ENCODE data around the gene RPL21. TPM values are rescaled to one million over a fixed set of nuclear protein-coding genes. Genes with fewer than 3 reads are reported as not detected.
A peak's percentile ranks its signal among the peaks of the same experiment; 100 is the strongest.
"Not testable (repeated sequence)": the region's sequence is repeated elsewhere in the genome, so short reads cannot be mapped to it uniquely, and the experiment has no call there.

RPL21 gene
- total RNA-seq, 1 donor from 2014 or later = 2,072 TPM

GRCh38 chr13:27298849-27299248, 47.5 kb downstream of the RPL21 start:
- Mint-ChIP-seq H3K4me3 (no peak overlapping the region), H3K27ac (no peak overlapping the region), H3K27me3 (ENCODE audit: insufficient read depth, low read depth) (peaks cover 2% of the 10 kb centered on the region), H3K36me3 (no peaks in the 10 kb centered on the region), H3K4me1 (no peaks in the 10 kb centered on the region), H3K9me3 (no peaks in the 10 kb centered on the region)
- no peak overlapping the region for H3K27ac ChIP-seq
- H3K9me3 ChIP-seq (ENCODE audit: low read depth) = no peaks in the 10 kb centered on the region
- H3F3A ChIP-seq (ENCODE audit: low read depth) = no peaks in the 10 kb centered on the region
- H3K27me3 ChIP-seq = no peaks in the 10 kb centered on the region
- H2AFZ ChIP-seq (replicated peaks) = no peak overlapping the region
- TF ChIP-seq, protein P1, sequence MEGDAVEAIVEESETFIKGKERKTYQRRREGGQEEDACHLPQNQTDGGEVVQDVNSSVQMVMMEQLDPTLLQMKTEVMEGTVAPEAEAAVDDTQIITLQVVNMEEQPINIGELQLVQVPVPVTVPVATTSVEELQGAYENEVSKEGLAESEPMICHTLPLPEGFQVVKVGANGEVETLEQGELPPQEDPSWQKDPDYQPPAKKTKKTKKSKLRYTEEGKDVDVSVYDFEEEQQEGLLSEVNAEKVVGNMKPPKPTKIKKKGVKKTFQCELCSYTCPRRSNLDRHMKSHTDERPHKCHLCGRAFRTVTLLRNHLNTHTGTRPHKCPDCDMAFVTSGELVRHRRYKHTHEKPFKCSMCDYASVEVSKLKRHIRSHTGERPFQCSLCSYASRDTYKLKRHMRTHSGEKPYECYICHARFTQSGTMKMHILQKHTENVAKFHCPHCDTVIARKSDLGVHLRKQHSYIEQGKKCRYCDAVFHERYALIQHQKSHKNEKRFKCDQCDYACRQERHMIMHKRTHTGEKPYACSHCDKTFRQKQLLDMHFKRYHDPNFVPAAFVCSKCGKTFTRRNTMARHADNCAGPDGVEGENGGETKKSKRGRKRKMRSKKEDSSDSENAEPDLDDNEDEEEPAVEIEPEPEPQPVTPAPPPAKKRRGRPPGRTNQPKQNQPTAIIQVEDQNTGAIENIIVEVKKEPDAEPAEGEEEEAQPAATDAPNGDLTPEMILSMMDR (IDR thresholded peaks at IDR 0.05) = no peak
- no peak for TF ChIP-seq EZH2 (IDR thresholded peaks at IDR 0.05)
- no peak overlapping the region for H3K4me3 ChIP-seq
- H3K4me2 ChIP-seq = no peak overlapping the region
- H3K4me1 ChIP-seq = peaks cover 3% of the 10 kb centered on the region
- no peaks in the 10 kb centered on the region for H3K36me3 ChIP-seq
- DNase-seq (ENCODE audit: low spot score) = no peak
- no peaks in the 10 kb centered on the region for H4K20me1 ChIP-seq (ENCODE audit: low read depth)
- H3K9ac ChIP-seq = no peak overlapping the region
- no peaks in the 10 kb centered on the region for H3K79me2 ChIP-seq (ENCODE audit: low read depth)

- not testable (repeated sequence) for H3K4me3 ChIP-seq; H3K9me3 ChIP-seq (ENCODE audit: low read depth); H3K9ac ChIP-seq; DNase-seq (ENCODE audit: low spot score); H3K4me2 ChIP-seq; H2AFZ ChIP-seq (replicated peaks); H3K4me1 ChIP-seq; H3K9me3 Mint-ChIP-seq; H3K27me3 Mint-ChIP-seq (ENCODE audit: insufficient read depth, low read depth); H3K36me3 Mint-ChIP-seq; H3K4me3 Mint-ChIP-seq; H3K79me2 ChIP-seq (ENCODE audit: low read depth); H3K4me1 Mint-ChIP-seq; H3F3A ChIP-seq (ENCODE audit: low read depth); H3K27me3 ChIP-seq; H3K27ac ChIP-seq; H3K27ac Mint-ChIP-seq; H3K36me3 ChIP-seq; H4K20me1 ChIP-seq (ENCODE audit: low read depth)
Observed at GRCh38 chr13:27300406-27300805, 49.0 kb downstream of the RPL21 start.

- H3K4me3 ChIP-seq = no peak overlapping the region
Observed at GRCh38 chr13:27300941-27301586, 49.7 kb downstream of the RPL21 start.

DNA sequence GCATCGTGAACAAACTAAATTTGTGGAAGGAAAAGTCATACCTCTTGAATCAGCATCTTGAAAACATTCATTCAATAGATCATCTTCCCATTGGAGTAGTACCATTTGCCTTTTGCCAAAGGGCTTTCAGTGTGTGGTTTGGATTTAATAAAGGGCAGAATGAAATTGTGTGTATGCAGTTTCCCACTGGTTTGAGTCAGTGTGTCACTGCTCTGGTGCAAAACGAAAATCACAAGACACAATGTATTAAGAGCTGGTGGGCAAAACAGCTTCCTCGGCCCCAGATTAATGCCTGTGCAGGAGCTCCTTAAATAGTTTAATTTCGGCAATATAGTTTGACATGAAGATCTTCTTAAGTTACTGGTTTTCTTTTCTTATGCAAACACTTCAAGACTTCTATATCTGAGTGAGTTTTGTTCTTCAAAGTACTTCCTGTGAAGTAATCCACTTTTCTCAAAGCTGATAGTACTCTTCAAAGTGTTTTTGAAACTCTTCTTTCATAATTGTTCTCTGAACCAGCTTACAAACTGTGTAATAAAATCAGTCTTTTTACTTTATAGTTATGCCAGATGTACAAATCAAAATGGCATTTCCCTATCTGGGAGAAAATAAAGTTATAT, 51.4 kb downstream of the RPL21 start:
- Mint-ChIP-seq H3K27me3 (ENCODE audit: insufficient read depth, low read depth) (peaks cover 2% of the 10 kb centered on the region), H3K4me1 (no peaks in the 10 kb centered on the region), H3K9me3 (no peaks in the 10 kb centered on the region), H3K4me3 (no peak overlapping the region), H3K27ac (no peak overlapping the region), H3K36me3 (no peaks in the 10 kb centered on the region)
- no peaks in the 10 kb centered on the region for H3F3A ChIP-seq (ENCODE audit: low read depth)
- H3K36me3 ChIP-seq = no peaks in the 10 kb centered on the region
- no peak overlapping the region for H3K4me3 ChIP-seq
- H3K4me2 ChIP-seq = no peak overlapping the region
- H3K9me3 ChIP-seq (ENCODE audit: low read depth) = no peaks in the 10 kb centered on the region
- no peak overlapping the region for H3K9ac ChIP-seq
- no peak overlapping the region for H2AFZ ChIP-seq (replicated peaks)
- H3K79me2 ChIP-seq (ENCODE audit: low read depth) = no peaks in the 10 kb centered on the region
- DNase-seq (ENCODE audit: low spot score) = no peak
- no peaks in the 10 kb centered on the region for H4K20me1 ChIP-seq (ENCODE audit: low read depth)
- no peaks in the 10 kb centered on the region for H3K4me1 ChIP-seq
- no peaks in the 10 kb centered on the region for H3K27me3 ChIP-seq
- no peak overlapping the region for H3K27ac ChIP-seq
- TF ChIP-seq EZH2phosphoT487 (IDR thresholded peaks at IDR 0.05) (no peak), EZH2 (IDR thresholded peaks at IDR 0.05) (no peak)
- TF ChIP-seq, protein P1 (IDR thresholded peaks at IDR 0.05) = no peak

More at GRCh38 chr13:27300941-27301586, 49.7 kb downstream of the RPL21 start:
- Mint-ChIP-seq H3K27ac (peak overlapping the region; percentile 66), H3K27me3 (ENCODE audit: insufficient read depth, low read depth) (peaks cover 2% of the 10 kb centered on the region), H3K4me1 (no peaks in the 10 kb centered on the region), H3K36me3 (no peaks in the 10 kb centered on the region), H3K4me3 (no peak overlapping the region), H3K9me3 (no peaks in the 10 kb centered on the region)
- TF ChIP-seq EZH2phosphoT487 (IDR thresholded peaks at IDR 0.05) = no peak
- TF ChIP-seq, protein P1 (IDR thresholded peaks at IDR 0.05) = no peak
- TF ChIP-seq EZH2 (IDR thresholded peaks at IDR 0.05) = no peak
- H4K20me1 ChIP-seq (ENCODE audit: low read depth) = no peaks in the 10 kb centered on the region
- no peaks in the 10 kb centered on the region for H3K79me2 ChIP-seq (ENCODE audit: low read depth)
- no peak overlapping the region for H3K4me2 ChIP-seq
- no peak overlapping the region for H3K9ac ChIP-seq
- H3F3A ChIP-seq (ENCODE audit: low read depth) = no peaks in the 10 kb centered on the region
- no peaks in the 10 kb centered on the region for H3K27me3 ChIP-seq
- no peak overlapping the region for H3K27ac ChIP-seq
- H3K36me3 ChIP-seq = no peaks in the 10 kb centered on the region
- DNase-seq (ENCODE audit: low spot score) = no peak
- H2AFZ ChIP-seq (replicated peaks) = no peak overlapping the region
- no peaks in the 10 kb centered on the region for H3K9me3 ChIP-seq (ENCODE audit: low read depth)
- peaks cover 3% of the 10 kb centered on the region for H3K4me1 ChIP-seq

Data from neural progenitor cell (in vitro differentiated cells).